HG02885 (cell line): ENCODE measurements around the gene PTPRCAP.
A peak's percentile ranks its signal among the peaks of the same experiment; 100 is the strongest.
"Not testable (repeated sequence)": the region's sequence is repeated elsewhere in the genome, so short reads cannot be mapped to it uniquely, and the experiment has no call there.

Experiments
- ATAC-seq: cut with Tn5 transposase; IDR thresholded peaks from one replicate; pipeline ENCODE4 v1.9.1; 2021; ENCODE audit warnings: mild to moderate bottlenecking; ENCODE audit not compliant: unreplicated experiment, poor library complexity

Gene PTPRCAP

DNA sequence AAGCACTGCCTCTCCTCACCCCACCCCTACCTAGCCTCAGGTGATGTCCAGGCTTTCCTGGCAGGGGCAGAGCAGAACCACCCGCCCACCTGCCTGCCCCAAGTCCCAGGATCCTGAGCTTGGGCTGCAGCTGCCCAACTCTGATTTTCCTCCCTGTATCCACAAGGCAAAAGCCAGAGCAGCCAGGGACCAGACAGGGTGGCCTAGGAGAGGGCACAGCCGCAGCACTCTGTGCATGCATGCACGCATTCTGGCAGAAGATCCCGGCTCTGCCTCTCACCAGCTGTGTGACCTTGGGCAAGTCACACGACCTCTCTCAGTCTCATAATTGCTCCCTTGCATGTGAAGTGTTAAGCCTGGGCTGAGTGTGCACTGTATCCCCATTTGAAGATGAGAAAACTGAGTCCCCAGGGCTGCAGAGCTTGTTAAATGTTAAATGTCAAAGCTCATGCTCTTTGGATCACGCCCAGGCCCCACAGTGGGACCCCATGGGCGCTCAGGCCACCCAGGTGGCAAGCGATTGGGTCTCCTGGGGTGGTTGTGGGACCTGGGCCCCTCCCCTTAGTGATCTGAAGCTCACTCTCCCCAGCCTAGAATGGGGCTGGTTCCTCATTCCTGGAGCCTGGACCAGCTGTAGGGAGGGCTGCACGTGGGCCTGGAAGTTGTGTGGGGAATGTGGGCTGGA, 24.8 kb downstream of the PTPRCAP start:
- no peak for ATAC-seq

DNA sequence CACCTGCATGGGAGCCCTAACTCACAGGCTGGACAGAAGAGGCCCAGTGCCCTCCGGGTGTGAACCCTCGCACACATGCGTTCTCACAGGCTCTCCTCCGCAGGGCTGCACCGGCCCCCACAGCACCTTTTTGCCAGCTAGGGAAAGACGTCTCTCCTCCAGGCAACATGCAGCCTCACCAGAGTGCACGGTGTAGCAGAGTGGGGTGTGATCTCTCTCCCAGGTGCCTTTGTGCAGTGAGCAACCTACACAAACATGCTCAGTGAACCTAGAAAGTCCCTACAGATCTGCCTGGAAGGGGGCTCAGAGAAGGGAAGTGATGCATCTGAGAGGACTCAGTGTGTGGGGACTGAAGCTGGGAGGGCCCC, 25.7 kb downstream of the PTPRCAP start:
- no peak for ATAC-seq

DNA sequence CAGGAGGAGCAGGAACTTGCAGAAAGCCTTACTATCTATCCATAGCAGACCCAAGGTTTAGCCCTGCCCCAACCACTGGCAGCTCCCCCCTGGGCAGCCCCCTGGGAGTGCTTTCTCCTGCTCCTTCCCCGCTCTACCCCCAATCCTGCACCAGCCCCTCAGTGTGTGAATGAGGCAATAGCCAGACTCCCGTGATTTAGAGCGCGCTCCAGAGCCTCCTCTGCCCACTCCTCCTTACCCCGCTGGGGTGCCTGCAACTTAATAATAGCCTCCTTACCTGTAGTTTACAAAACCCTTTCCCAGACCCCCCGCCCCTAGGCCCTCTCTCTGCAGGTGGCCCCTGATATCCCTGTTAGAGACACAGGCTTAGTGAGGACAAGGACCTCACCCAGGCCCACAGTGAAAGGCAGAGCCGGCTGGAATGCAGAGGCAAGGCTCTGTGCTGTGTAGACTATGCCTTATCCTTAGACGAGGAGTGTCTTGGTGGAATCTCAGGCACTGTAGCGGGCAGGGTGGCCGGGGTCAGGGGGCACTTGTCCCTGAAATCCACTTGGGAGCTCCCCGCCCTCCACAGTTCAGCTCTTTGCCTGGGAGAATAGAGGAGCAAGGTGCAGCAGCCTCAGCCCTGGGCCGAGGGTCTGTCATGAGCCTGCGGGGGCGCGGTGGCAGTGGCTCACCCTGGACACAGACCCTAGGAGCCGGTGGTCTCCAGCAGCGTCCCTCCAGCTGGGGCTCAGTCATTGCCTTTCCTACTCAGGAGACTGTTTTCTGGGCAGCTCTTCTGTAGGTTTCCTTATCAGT, 26.3 kb downstream of the PTPRCAP start:
- ATAC-seq = no peak

DNA sequence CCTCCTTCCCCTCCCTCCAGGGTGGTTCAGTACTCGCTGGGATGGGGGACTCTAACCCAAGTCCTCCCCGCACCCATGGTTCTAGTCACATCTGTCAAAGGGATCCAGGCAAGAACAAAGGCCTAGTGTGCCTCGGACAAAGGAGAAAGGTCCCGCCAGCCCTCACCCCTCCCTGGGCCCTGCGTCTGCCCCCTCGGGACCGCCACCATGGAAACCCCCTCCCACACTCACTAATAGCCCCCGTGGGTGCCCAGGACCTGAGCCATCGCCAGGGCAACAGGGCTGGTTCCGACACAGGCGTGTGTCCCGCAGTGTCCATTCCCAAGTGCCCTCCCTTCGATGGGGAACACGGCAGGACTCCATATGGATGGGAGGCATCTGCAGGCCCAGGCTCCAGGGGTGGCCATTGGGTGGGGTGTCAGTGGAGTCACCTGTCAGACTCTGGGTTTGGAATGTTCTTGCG, 27.1 kb downstream of the PTPRCAP start:
- ATAC-seq = no peak

- ATAC-seq = no peak
Observed at GRCh38 chr11:67409781-67410368, 27.6 kb downstream of the PTPRCAP start.

DNA sequence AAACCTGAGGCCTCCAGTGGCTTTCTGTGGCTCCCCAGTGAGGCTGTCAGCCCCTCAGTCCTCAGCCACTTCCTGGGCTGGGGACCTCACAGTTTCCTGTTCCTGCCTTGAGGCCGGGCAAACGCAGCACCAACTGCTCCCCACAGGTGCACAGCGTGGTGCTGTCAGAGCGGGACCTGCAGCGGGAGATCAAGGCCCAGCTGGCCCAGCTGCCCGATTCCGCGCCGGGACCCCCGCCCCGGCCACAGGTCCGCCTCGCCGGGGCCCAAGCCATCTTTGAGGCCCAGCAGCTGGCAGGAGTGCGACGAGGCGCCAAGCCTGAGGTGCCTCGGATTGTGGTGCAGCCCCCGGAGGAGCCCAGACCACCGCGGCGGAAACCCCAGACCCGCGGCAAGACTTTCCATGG, 28.2 kb downstream of the PTPRCAP start:
- no peak for ATAC-seq

- ATAC-seq = no peak
Observed at GRCh38 chr11:67408437-67409200, 28.9 kb downstream of the PTPRCAP start.

DNA sequence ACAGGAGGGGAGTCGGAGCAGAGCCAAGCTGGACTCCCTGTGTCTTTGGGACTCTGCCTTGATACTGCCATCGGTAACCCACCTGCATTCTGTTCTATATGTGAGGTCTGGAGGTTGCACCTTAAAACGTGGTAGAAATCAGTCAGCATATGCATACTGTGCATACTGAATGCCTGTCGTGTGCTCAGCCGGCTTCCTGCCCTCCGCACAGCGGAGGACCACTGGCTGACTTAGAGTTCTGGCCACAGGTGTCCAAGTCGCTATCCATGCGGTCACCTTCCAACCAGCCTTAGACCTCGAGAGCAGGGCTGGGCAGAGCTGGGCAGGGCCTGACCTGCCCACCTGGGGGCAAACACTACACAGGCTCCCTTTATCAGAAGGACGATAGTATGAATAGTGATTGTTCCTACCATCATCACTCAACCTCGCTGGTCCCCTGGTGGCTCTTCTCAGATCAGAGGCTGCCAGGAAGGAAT, 29.8 kb downstream of the PTPRCAP start:
- no peak for ATAC-seq

GRCh38 chr11:67406969-67407687, 30.4 kb downstream of the PTPRCAP start:
- no peak for ATAC-seq

DNA sequence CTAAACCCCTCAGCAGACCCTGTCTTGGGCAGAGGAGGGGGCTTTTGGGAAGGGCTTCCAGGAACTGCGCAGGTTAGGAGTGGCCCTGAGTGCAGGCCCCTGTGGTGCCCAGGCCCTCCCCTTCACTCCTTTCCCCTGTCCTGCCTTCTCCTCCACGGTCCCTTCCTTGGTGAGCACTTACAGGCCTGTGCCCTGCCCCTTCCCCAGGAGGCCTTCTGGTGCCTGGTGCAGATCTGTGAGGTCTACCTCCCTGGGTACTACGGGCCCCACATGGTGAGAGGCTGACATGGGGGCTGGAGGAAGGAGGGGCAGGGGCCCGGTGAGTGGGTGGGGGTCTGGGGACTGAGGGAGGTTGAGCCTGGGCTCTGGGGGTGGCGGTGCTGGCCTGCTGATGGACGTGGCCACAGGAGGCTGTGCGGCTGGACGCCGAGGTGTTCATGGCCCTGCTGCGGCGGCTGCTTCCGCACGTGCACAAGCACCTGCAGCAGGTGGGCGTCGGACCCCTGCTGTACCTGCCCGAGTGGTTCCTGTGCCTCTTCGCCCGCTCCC, 31.0 kb downstream of the PTPRCAP start:
- ATAC-seq = no peak

DNA sequence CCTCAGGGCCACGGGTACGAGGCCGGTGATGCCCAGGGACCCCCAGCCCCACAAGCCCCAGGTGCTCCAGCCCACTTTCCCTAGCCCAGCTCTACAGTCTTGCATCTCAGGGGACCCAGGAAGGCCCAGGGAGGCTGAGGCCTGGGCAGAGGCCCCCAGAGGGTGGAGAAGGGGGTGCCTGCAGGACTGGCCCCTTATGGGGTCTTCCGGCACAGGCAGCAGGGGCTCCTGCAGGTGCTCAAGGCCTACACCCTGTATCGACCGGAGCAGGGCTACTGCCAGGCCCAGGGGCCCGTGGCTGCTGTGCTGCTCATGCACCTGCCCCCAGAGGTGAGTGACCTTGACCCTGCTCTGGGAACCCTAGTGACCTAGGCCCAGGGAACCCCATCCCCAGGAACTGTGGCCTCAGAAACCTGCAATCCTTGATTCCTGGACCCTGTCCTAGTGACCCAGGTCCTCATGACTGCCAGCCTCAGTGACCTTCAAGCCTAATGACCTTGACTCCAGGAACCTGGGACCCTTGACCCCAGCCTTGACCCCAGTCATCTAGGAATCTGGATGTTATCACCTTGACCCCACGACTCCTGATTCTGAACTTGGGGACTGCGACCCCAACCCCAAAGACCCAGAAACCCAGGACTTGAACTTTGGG, 31.7 kb downstream of the PTPRCAP start:
- no peak for ATAC-seq

DNA sequence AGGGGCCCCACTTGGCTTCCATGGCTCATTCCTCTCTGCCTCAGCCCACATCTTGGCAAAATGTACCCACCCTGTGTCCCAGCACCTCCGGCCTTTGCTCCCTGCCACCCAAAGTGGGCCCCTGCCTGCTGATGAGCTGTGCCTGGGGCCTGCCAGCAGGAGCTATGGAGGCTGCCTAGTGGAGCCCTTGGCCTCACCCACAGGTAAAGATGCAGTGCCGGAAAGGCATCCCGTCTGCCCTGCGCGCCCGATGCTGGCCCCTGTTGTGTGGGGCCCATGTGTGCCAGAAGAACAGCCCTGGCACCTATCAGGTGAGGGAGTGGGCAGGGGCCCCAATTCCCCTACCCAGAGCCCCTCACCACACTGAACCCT, 32.3 kb downstream of the PTPRCAP start:
- no peak for ATAC-seq

- ATAC-seq = no peak
Observed at GRCh38 chr11:67404515-67405195, 32.8 kb downstream of the PTPRCAP start.

GRCh38 chr11:67403085-67403484, 34.4 kb downstream of the PTPRCAP start:
- ATAC-seq = not testable (repeated sequence)

DNA sequence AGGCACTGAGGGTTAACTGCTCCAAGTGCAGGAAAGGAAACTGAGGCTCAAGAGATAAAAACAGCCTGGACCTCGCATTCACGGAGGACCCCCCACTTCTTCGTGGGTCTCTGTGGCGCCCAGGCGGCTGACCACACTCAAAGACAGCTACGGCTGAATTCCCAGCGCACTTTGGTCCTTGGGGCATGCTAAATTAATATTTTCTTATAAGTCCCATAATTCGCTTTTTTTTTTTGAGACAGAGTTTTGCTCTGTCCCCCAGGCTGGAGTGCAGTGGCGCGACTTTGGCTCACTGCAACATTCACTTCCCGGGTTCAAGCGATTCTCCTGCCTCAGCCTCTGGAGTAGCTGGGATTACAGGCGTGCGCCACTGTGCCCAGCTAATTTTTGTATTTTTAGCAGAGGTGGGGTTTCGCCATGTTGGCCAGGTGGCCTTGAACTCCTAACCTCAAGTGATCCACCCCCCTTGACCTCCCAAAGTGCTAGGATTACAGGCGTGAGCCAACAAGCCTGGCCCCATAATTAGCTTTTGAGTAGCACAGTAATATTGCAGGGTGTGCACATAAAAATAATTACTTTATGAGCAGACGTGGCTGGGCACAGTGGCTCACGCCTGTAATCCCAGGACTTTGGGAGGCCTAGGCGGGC, 35.2 kb downstream of the PTPRCAP start:
- not testable (repeated sequence) for ATAC-seq

GRCh38 chr11:67401495-67402191, 35.8 kb downstream of the PTPRCAP start, which contains the start of gene PPP1CA:
Gene PPP1CA, minus strand, starts transcription at chr11:67401858. Its CDS starts 76 bp downstream, at chr11:67401782.
- ATAC-seq = peak; percentile 74

- ATAC-seq = peak; percentile 3
Observed at GRCh38 chr11:67400942-67401494, 36.5 kb downstream of the PTPRCAP start.
